ENCODE measurements around the gene IL18R1.
"Not testable (repeated sequence)": the region's sequence is repeated elsewhere in the genome, so short reads cannot be mapped to it uniquely, and the experiment has no call there.

IL18R1 gene, protein sequence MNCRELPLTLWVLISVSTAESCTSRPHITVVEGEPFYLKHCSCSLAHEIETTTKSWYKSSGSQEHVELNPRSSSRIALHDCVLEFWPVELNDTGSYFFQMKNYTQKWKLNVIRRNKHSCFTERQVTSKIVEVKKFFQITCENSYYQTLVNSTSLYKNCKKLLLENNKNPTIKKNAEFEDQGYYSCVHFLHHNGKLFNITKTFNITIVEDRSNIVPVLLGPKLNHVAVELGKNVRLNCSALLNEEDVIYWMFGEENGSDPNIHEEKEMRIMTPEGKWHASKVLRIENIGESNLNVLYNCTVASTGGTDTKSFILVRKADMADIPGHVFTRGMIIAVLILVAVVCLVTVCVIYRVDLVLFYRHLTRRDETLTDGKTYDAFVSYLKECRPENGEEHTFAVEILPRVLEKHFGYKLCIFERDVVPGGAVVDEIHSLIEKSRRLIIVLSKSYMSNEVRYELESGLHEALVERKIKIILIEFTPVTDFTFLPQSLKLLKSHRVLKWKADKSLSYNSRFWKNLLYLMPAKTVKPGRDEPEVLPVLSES

DNA sequence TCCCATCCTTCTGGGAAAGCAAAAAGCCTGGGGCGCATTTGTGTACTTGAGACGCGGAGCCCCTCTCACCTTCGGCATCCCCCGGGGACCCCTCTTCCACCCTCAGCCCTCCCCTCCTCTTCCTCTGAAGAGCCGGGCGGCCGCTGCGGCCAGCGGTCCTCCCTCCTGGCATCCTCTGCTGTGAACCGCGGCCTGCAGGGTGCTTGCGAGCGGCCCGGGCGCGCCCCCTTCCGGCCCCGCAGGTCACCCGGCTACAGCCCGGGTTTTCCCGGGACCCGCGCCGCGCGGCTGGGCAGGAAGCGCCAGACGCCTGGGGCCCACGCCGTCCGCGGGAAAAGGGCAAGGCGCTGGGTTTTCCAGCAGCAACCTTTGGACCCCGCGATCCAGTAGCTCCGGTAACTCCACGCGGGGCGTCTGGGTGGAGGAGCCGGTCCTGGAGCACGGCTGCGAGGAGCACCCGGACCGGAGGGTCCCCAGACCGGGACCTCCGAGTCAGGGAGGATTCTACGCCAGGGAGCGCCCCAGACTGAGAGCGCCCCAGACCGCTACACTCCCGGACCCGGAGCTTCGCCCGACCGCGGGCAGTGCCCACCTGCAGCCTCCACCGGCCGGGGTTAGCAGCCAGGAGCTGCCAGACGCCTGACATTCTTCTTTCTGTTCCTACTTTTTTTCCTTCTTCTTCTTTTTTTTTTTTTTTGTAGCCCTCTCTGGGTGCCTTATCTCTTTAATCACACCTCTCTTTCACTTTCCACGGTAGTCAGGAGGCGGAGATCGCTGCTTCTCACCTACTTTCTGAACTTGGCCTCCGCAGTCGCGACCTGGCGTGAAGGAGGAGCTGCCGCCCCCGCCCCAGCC is at the start of gene IL18R1:
Gene IL18R1 (plus strand): TSS at position 271 of the 855 bp plus-strand sequence. CDS start 6,865 bp downstream, outside the sequence.
- peak; percentile 55 for DNase-seq (ENCODE audit: low spot score)

DNA sequence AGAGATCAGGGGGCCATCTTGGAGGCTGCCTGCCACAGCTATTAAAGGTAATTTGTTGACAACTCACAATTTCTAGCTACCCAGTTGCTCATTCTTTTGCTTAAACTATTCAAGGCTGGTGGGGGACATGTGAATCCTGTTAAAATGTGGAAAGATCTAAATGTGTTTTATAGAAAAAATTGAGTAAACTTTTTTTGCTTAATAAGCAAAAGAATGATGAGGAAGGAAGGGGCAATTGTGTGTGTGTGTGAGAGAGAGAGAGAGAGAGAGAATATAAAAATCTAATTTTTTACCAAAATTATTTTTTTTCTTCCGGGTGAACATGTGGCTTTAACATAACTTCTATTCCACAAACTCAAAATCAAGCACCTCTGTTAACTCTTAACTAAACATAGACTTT is 49.5 kb upstream of the IL18R1 start:
- no peak for DNase-seq (ENCODE audit: low spot score)

DNA sequence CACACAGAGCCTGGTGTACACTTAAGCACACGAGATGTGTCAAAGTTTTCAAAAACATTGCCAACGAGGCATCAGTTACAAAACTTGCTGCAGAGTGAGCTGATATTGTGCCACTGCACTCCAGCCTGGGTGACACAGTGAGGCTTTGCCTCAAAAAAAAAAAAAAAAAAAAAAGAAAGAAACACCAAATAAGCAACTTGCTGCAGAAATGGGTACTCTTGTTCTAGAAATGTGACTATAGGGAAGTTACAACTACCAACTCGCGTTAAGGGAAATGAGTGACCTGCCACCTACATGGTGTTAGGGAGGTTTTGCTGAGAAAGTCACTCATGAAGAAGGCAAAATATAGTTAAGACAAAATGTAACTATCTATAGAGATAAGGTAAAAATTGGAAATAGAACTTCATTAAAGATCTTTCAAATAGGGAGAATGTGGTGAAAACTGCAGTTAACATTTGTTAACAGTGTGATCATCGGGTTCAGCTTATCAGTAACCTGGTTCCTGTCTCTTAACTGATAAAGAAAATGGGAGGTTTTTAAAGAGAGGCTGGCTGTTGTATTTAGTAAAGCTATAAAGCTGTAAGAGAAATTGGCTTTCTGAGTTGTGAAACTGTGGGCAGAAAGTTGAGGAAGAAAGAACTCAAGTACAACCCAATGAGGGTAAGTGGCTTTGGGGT is 44.5 kb upstream of the IL18R1 start, which contains the start of gene IL1RL1:
Gene IL1RL1 (plus strand): TSS at position 600 of the 677 bp plus-strand sequence. CDS start 26,702 bp downstream, outside the sequence.
- no peak for DNase-seq (ENCODE audit: low spot score)

DNA sequence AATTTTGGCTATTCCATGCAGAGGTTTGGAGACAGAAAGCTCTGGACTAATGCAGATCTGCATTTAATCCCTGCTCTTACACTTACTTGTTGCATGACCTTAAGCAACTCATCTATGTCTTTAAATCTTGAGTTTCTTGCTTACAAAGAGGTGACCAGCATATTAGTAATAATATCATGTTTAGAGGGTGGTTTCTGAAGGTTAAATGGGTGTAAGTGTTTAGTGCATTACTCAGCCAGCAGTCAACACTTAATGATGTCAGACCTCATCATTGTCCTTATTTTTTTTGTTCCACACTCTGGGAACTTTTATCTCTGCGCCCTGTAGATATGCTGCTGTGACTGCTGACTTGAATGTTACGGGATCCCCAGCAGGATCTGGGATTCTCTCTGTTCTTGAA is 42.6 kb upstream of the IL18R1 start:
- no peak for DNase-seq (ENCODE audit: low spot score)

DNA sequence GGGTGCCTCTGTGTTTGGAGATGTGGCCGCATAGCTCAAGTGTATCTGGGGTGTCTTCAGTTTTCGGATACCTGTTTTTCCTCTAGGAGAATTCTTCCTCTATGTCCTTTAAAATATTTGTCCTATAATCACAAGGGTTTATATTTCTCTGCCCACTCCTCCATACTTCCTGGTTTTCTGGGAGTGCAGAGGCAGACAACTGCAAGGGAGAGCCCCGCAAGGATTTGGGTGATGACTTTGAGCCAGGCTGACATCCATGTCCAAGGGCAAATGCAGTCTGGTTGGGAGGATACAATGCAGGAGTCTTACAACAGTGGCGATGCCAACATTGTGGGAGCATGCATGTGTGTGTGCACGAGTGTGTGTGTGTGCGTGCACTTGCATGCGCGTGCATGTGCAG is 42.1 kb upstream of the IL18R1 start:
- no peak for DNase-seq (ENCODE audit: low spot score)

DNA sequence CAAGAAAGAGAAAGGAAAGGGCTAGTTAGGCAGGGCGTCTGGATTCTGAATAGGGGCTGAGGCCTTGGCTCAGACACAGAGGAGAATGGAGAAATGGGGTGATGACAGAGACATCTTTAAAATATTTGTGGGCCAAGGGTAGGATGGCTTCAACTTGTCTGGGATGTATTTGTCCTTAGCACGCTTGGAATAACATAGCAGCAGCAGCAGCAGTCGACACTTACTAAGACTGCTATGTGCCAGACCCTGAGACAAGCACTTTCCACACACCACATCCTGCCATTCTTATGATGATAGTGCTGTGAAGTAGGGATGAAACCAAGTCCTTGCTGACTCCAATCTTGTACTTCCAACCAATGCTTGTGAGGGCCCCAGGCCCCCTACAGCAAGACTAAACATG is 41.6 kb upstream of the IL18R1 start:
- no peak for DNase-seq (ENCODE audit: low spot score)

DNA sequence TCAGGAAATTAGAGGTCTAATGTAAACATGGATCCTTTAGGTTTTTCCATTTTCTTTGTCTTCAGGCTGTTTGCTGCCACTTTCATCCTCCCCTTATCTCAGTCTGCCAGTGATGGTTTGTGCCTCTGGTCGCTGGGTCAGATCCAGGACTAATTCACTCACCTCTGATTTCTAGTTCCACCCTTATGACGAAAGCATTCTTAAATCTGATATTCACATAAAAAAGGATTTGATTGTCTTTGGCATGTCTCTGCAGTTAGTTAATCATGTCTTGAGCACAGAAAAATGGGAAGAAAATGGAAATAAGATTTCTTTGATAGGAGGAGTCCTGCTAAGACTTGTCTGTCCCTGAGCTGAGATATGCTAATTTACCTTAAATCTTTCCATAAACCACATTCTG is 39.7 kb upstream of the IL18R1 start:
- no peak for DNase-seq (ENCODE audit: low spot score)

DNA sequence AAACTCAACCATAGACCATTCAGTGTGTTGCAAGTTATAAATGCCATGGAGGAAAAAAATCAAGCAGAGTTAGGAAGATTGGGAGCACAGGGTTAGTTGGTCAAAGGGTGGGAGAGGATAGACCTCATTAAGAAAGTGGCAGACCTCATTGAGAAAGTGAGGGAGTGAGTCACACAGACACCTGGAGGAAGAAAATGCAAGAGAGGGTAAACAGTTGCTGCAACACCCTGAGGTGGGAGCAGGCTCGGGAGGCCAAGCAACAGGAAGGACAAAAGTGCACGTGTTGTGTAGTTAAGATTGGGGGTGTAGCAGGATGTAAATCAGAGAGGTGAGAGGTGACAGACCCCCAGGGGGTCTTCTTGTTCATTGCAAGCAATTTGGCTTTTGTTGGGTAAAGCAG is 37.9 kb upstream of the IL18R1 start:
- no peak for DNase-seq (ENCODE audit: low spot score)

DNA sequence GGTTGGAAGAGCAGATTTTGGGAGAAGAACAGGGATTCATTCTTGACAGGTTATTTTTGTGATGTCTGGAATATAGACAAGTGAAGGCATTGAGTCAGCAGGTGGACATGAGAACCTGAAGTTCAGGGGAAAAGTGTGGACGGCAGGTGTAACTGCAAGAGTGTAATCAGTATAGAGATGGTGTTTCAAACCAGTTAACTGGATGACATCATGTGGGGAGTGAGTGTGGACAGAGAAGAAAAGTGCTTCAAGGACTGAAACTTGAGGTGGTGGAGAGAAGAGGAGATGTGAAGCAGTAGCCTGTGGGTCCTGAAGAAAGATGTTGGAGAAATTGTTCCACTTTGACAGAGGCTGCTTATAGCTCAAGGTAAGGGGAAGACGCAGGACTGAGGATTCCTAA is 37.2 kb upstream of the IL18R1 start:
- no peak for DNase-seq (ENCODE audit: low spot score)

DNA sequence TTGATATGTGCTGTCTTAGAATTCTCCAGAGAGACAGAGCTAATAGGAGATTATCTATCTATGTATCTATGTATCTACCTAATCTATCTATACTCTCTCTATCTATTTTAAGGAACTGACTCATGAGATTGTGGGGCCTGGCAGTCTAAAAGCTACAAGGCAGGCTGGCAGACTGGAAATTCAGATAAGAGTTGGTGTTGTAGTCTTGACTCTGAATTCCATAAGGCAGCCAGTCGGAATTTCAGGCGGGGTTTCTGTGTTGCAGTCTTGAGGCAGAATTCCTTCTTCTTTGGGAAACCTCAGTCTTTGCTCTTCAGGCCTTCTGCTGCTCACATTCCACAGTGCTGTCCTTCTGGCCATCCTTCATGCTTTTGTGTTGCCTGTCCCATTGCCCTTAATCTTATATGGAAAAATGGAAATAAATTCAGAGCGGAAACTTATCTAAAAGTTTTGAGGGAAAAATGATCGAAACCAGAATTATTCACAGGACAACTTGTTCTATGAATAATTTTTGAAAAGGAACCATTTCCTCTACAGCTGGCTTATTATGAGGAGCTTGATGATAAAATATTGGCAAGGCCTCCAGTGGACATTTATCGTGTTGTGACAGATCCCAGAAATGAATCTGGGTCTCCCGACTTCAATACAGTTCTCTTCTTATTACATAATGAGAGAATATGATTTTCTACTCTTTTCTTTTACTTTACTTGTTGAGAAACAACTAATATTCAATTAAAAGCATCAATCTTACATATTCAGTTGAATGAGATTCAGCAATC is 33.5 kb upstream of the IL18R1 start:
- DNase-seq (ENCODE audit: low spot score) = no peak

DNA sequence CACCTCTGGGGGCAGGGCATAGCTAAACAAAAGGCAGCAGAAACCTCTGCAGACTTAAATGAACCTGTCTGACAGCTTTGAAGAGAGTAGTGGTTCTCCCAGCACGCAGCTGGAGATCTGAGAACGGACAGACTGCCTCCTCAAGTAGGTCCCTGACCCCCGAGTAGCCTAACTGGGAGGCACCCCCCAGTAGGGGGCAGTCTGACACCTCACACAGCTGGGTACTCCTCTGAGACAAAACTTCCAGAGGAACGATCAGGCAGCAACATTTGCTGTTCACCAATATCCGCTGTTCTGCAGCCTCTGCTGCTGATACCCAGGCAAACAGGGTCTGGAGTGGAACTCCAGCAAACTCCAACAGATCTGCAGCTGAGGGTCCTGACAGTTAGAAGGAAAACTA is 30.7 kb upstream of the IL18R1 start:
- not testable (repeated sequence) for DNase-seq (ENCODE audit: low spot score)

DNA sequence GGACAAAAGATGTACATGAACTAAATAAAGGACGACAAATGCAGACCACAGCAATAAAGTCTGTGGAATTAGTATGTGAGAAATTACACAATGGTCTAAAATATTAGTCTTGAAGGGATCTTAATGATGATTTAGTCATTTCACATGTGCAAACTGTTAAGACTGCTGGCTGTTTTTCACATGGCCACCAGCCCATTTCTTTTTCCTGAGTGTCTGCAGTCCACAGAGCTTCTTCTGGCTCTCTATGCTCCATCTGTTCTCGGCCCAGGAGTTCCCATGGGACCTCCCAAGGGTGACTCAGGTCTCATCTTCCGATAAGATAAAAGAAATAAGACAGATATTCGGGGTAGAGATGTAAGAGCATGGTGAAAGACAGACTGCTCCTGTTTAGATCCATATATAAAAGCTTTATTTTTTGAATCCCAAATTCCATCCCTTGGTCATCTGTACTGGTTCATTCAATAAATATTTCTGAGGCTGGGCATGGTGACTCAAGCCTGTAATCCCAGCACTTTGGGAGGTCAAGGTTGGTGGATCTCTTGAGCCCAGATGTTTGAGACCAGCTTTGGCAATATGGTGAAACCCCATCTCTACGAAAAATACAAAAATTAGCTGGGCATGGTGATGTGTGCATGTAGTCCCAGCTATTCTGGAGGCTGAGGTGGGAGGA is 24.1 kb upstream of the IL18R1 start:
- DNase-seq (ENCODE audit: low spot score) = no peak

DNA sequence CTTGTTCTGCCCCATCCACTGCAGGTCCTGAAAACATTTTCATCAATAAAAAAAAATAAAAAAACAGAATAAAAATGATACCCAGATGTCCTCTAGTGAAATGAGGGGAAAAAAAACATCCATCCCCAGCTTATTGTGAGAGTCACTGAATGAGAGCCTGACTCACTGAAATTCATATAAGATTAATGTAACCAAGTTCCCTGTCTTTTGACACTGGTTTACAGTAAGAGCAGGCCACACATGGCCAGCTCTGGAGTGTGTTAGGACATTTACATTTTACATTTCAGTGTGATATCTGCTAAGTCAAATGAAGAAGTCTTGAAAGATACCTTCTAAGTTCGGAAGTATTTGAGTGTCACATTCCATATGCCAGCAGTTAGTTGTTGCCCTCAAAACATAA is 21.1 kb upstream of the IL18R1 start:
- no peak for DNase-seq (ENCODE audit: low spot score)

DNA sequence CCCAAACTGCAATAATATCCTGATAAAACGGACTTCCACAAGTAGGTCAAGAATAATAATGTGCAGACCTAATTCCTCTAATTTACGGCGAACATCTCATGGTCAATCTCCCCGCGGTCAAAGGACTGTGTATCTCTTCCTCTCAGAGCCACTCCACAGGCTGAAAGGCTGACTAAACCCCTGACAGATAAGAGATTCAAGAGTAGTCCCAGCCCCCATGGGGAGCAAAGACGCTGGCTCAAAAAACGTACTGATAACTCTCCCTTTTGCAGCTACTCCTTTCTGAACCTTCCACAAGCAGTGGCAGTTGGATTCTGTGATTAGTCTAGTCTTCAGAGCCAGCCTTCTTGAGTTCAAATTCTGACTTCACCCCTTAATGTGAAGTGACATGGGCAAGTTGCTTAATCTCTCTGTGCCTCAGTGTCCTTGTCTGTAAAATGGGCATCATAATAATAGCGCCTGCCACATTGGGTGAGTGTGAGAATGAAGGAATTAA is 19.7 kb upstream of the IL18R1 start:
- no peak for DNase-seq (ENCODE audit: low spot score)

DNA sequence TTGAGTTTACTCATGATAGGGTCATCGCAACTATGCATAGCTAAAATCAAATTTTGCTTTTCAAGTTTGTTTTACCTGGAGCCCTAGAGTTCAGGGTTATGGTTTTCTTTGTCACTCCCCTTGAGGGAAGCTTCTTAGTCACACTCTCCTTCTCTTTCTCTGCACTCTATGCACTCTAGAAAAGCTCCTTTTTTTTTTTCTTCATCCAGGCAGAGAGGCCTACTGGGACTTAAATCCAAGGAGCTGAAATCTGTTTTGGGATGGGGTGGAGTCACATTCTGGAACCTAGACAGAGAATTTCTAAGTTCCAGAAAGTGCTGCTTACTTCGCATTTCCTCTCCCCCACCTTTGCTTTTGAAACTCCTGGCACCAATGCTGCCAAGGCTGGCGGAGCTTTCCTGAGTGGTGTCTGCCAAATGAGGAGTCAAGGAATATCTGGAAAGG is 19.1 kb upstream of the IL18R1 start:
- DNase-seq (ENCODE audit: low spot score) = no peak

DNA sequence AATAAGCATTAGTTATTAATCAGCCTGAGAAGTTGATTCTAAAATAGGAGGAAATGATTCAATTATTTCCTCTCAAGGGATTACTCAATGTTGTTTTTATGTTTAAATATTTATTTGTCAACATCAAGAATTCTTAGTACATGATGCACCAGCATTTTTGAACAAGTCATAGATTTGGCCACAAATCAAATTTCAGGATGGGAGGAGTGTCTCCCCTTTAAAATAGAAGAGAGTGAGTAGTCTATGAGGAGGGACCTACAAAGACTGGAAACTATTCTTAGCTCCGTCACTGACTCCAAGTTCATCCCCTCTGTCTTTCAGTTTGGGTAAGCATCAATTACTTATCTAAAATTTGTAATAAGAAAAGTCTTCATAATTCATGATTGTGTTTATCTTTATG is 18.6 kb upstream of the IL18R1 start:
- DNase-seq (ENCODE audit: low spot score) = no peak

DNA sequence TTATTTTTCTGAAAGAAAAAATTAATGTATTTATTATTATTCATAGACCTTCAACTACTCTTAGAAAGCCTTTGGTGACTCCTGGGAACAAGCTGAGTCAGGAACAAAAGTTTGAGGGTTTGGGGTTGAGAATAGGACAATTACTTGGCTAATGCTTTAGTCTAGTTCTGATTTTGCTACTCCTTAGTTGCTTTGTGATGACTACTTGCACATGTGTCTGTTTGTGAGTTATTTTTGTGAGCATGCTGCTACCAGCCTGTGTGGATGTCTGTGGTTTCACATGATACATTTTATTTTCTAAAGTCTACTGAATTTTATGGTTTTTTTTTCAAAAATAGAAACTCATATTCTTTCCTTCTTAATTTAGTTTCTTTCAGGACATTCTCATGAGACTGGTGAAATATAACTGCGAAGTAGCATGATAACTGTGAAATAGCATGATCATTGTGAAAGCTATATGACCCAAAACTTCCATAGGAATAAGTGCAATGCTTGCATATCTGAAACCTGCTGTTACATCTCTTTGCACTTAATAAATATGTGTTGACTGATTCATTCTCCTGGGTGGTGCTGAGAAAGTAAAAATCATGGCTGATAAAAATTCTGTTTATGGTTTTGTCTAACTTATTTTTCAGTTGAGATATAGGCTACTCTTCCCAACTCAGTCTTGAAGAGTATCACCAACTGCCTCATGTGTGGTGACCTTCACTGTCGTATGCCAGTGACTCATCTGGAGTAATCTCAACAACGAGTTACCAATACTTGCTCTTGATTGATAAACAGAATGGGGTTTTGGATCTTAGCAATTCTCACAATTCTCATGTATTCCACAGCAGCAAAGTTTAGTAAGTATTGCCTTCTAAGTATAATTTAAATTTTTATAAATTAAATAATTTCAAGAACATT is 17.9 kb upstream of the IL18R1 start:
- DNase-seq (ENCODE audit: low spot score) = no peak

DNA sequence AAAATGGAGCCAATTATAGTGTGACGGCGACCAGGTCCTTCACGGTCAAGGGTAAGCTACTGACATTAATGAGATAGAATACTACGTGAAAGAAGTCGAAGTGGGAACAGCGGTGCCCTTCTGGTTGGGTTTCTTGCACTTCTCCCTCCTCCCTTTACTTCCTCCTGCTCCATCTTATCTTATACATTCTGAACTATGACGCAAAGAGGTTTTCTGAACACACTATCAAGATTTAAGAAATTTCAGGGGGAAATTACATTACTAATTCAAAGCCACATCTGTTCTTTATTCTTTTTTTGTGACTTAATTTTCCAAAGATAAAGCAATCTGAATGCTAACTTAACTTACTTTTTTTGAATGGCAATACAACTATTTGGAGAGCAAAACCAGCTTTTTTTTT is 14.8 kb upstream of the IL18R1 start:
- no peak for DNase-seq (ENCODE audit: low spot score)

DNA sequence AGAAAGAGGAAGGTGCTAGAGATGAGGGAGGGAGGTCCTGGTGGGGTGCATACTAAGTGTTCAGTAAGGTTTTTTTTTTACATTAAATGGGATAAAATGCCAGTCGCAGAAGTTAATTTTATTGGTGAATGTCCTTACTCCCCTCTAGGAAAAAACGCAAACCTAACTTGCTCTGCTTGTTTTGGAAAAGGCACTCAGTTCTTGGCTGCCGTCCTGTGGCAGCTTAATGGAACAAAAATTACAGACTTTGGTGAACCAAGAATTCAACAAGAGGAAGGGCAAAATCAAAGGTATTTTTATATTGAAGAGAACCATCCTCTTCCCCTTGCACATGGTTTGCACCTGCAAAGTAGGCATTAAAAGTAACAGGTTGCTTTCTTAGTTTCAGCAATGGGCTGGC is 12.7 kb upstream of the IL18R1 start:
- DNase-seq (ENCODE audit: low spot score) = no peak

DNA sequence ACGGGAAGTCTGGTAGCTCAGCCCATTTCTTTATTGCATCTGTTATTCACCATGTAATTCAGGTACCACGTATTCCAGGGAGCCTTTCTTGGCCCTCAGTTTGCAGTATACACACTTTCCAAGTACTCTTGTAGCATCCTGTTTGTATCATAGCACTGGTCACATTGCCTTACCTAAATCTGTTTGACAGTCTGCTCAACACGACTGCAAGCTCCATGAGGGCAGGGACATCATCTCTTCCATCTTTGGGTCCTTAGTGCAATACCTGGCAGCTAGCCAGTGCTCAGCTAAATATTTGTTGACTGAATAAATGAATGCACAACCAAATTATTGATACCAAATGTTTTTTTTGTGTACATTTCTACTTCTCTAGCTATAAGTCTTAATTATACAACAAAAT is 11.2 kb upstream of the IL18R1 start:
- no peak for DNase-seq (ENCODE audit: low spot score)

Measured in pons (tissue), 1 donor.